Effector CD4-positive, alpha-beta T cell (primary cell): Measurements from ENCODE around the gene MRPS34.

Experiments
- DNase-seq: peaks from one replicate; pipeline ENCODE4 v3.0.0-alpha.2; 2020

MRPS34 gene

GRCh38 chr16:1768767-1769401 is 4.0 kb downstream of the MRPS34 start:
- DNase-seq: no peak

- no peak for DNase-seq
Measured at GRCh38 chr16:1768061-1768766, 4.7 kb downstream of the MRPS34 start.

- no peak for DNase-seq
Measured at GRCh38 chr16:1767116-1767994, 5.6 kb downstream of the MRPS34 start.

- DNase-seq: no peak
Measured at GRCh38 chr16:1766701-1767100, 6.2 kb downstream of the MRPS34 start.

GRCh38 chr16:1766231-1766630 is 6.7 kb downstream of the MRPS34 start:
- no peak for DNase-seq

- DNase-seq: no peak
Measured at GRCh38 chr16:1765826-1766225, 7.1 kb downstream of the MRPS34 start.

- no peak for DNase-seq
Measured at GRCh38 chr16:1764971-1765370, 8.0 kb downstream of the MRPS34 start.

- DNase-seq: no peak
Measured at GRCh38 chr16:1763521-1764511, 9.1 kb downstream of the MRPS34 start.

- no peak for DNase-seq
Measured at GRCh38 chr16:1762879-1763520, 9.9 kb downstream of the MRPS34 start.

GRCh38 chr16:1762196-1762878 is 10.6 kb downstream of the MRPS34 start:
- no peak for DNase-seq

GRCh38 chr16:1761751-1762150 is 11.2 kb downstream of the MRPS34 start:
- DNase-seq: no peak

- no peak for DNase-seq
Measured at GRCh38 chr16:1760911-1761310, 12.0 kb downstream of the MRPS34 start.

GRCh38 chr16:1759511-1759910 is 13.4 kb downstream of the MRPS34 start:
- no peak for DNase-seq

GRCh38 chr16:1758923-1759322 is 14.0 kb downstream of the MRPS34 start:
- DNase-seq: no peak

- no peak for DNase-seq
Measured at GRCh38 chr16:1757714-1758461, 15.0 kb downstream of the MRPS34 start.

GRCh38 chr16:1754204-1754603 is 18.7 kb downstream of the MRPS34 start:
- no peak for DNase-seq

- no peak for DNase-seq
Measured at GRCh38 chr16:1752853-1753252, 20.1 kb downstream of the MRPS34 start.

- no peak for DNase-seq
Measured at GRCh38 chr16:1751946-1752345, 21.0 kb downstream of the MRPS34 start.

- no peak for DNase-seq
Measured at GRCh38 chr16:1749152-1750117, 23.5 kb downstream of the MRPS34 start.
